ENCODE results near the gene DIS3L2. TPM values are rescaled to one million over a fixed set of nuclear protein-coding genes. Genes with fewer than 3 reads are reported as not detected.

Gene DIS3L2
- total and polyA plus RNA-seq, 2 of the 4 experiments (the other 2 are of a cell fraction): 14.7 to 19.2 TPM

DNA sequence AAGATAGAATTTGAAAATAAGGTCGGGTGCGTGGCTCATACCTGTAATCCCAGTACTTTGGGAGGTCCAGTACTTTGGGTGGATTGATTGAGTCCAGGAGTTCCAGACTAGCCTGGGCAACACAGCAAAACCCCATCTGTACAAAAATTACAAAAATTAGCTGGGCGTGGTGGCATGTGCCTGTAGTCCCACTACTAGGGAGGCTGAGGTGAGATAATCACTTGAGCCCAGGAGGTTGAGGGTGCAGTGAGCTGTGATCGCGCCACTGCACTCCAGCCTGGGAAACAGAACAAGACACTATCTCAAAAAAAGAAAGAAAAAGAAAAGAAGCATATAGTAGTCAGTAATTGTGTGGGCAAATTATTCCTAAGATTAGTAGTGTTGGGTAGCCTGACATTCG is 222.8 kb downstream of the DIS3L2 start:
- no peak overlapping the region for H3K56ac ChIP-seq (ENCODE audit: extremely low read depth, insufficient read depth, low read length)
- H2BK5ac ChIP-seq (ENCODE audit: low read depth, low read length, poor library complexity, severe bottlenecking): no peak overlapping the region
- H3K36me3 ChIP-seq (ENCODE audit: control insufficient read depth, insufficient read depth, low read length): peaks cover 2% of the 10 kb centered on the region; the same call in 1 of the 2 replicates
- no peak overlapping the region for H3K4ac ChIP-seq (ENCODE audit: low read depth, low read length)
- no peak overlapping the region for H2AFZ ChIP-seq (replicated peaks; ENCODE audit: low read length, poor library complexity)
- no peak overlapping the region for H3K4me3 ChIP-seq (ENCODE audit: insufficient read depth, low read depth, low read length)
- whole genome bisulfite sequencing, 2 experiments (ENCODE audit: extremely low coverage in 2 of 2, insufficient read length in 1 of 2): no CpG with 5 or more reads among the region's 6 CpGs
- BruUV-seq (replicated peaks): no TSS peak
- H3K9me3 ChIP-seq (ENCODE audit: control insufficient read depth, insufficient read depth, low read length): no peaks in the 10 kb centered on the region
- no peaks in the 10 kb centered on the region for H3K27me3 ChIP-seq (ENCODE audit: control insufficient read depth, insufficient read depth, low read length)
- H4K5ac ChIP-seq (ENCODE audit: low read depth, low read length): no peak overlapping the region
- no peak overlapping the region for H2AK5ac ChIP-seq (ENCODE audit: low read depth, low read length)
- POLR2A ChIA-PET (ENCODE audit: unreplicated experiment): no interaction called here
- no peak overlapping the region for H3K14ac ChIP-seq (replicated peaks; ENCODE audit: low read depth, low read length)
- DNase-seq: no peak
- H3K4me1 ChIP-seq (ENCODE audit: control insufficient read depth, insufficient read depth, low read length): no peaks in the 10 kb centered on the region
- no peaks in the 10 kb centered on the region for H3K9me1 ChIP-seq (ENCODE audit: insufficient read depth, low read length)
- no peak overlapping the region for H2BK20ac ChIP-seq (ENCODE audit: low read depth, low read length)
- H2BK120ac ChIP-seq (ENCODE audit: low read depth, low read length): no peak overlapping the region
- no peaks in the 10 kb centered on the region for H4K20me1 ChIP-seq (ENCODE audit: insufficient read depth, low read length)
- no peak overlapping the region for H2AK9ac ChIP-seq (replicated peaks; ENCODE audit: low read depth, low read length, poor library complexity)
- no peak for TF ChIP-seq SMC3 (IDR thresholded peaks at IDR 0.05; ENCODE audit: low read depth, low read length)
- TF ChIP-seq CEBPB (IDR thresholded peaks at IDR 0.05; ENCODE audit: low read depth, low read length): no peak
- no peak for TF ChIP-seq MXI1 (IDR thresholded peaks at IDR 0.05; ENCODE audit: borderline replicate concordance, low read depth, low read length)
- no peak overlapping the region for H3K9ac ChIP-seq (ENCODE audit: low read depth, low read length)
- H4K91ac ChIP-seq (ENCODE audit: insufficient read depth, low read depth, low read length): no peak overlapping the region
- no peak overlapping the region for H3K4me2 ChIP-seq (ENCODE audit: low read depth, low read length)
- intact Hi-C loops (cut with micrococcal nuclease) (no loop called here), dilution Hi-C loops (cut with HindIII; ENCODE audit: low sequenced_read_pairs, unreplicated experiment) (no loop called here), in situ Hi-C loops (cut with MboI; ENCODE audit: low sequenced_read_pairs) (no loop called here)
- no peak overlapping the region for H3K23ac ChIP-seq (ENCODE audit: low read depth, low read length)
- H3K18ac ChIP-seq (ENCODE audit: low read depth, low read length): no peak overlapping the region
- H4K8ac ChIP-seq (ENCODE audit: low read depth in 2 of 2, low read length in 2 of 2): no peak overlapping the region
- ATAC-seq (ENCODE audit: low read depth): no peak
- no peak overlapping the region for H2BK15ac ChIP-seq (ENCODE audit: low read depth, low read length)
- H3K27ac ChIP-seq (ENCODE audit: insufficient read depth, low read length): no peak overlapping the region
- CTCF ChIA-PET: interaction anchor here (1.3 kb wide), 1 partner anchor 12 kb away, joined by 3 read pairs; no protein-coding TSS in a partner anchor
- H3K79me1 ChIP-seq (ENCODE audit: low read depth in 1 of 2, low read length in 2 of 2): no peaks in the 10 kb centered on the region; a peak in 1 of 4 replicates
